ENCODE data around the gene NCKAP1.

The NCKAP1 gene, protein sequence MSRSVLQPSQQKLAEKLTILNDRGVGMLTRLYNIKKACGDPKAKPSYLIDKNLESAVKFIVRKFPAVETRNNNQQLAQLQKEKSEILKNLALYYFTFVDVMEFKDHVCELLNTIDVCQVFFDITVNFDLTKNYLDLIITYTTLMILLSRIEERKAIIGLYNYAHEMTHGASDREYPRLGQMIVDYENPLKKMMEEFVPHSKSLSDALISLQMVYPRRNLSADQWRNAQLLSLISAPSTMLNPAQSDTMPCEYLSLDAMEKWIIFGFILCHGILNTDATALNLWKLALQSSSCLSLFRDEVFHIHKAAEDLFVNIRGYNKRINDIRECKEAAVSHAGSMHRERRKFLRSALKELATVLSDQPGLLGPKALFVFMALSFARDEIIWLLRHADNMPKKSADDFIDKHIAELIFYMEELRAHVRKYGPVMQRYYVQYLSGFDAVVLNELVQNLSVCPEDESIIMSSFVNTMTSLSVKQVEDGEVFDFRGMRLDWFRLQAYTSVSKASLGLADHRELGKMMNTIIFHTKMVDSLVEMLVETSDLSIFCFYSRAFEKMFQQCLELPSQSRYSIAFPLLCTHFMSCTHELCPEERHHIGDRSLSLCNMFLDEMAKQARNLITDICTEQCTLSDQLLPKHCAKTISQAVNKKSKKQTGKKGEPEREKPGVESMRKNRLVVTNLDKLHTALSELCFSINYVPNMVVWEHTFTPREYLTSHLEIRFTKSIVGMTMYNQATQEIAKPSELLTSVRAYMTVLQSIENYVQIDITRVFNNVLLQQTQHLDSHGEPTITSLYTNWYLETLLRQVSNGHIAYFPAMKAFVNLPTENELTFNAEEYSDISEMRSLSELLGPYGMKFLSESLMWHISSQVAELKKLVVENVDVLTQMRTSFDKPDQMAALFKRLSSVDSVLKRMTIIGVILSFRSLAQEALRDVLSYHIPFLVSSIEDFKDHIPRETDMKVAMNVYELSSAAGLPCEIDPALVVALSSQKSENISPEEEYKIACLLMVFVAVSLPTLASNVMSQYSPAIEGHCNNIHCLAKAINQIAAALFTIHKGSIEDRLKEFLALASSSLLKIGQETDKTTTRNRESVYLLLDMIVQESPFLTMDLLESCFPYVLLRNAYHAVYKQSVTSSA

GRCh38 chr2:183038341-183039300, at the start of gene NCKAP1:
Gene NCKAP1 (minus strand): TSS chr2:183038457. CDS start chr2:183038099, 358 bp downstream.
- Histone ChIP-seq H3K27me3 (ENCODE audit: insufficient read depth, low read length, poor library complexity, severe bottlenecking) (peaks cover 12% of the 10 kb centered on the region), H3K4me1 (ENCODE audit: insufficient read depth, low read length, poor library complexity, severe bottlenecking) (peaks cover 2% of the 10 kb centered on the region), H3K9ac (ENCODE audit: low read depth, low read length, poor library complexity, severe bottlenecking) (no peak within 1 kb of the TSS), H3K9me3 (ENCODE audit: insufficient read depth, low read depth, low read length) (no peaks in the 10 kb centered on the region), H3K4me2 (ENCODE audit: low read depth, low read length, poor library complexity, severe bottlenecking) (no peak within 1 kb of the TSS), H3K4me3 (ENCODE audit: low read length, poor library complexity, severe bottlenecking) (no peak within 1 kb of the TSS), H2AFZ (ENCODE audit: low read length) (no peak within 1 kb of the TSS), H3K36me3 (ENCODE audit: insufficient read depth, low read length) (no peaks in the 10 kb centered on the region), H3K9me2 (replicated peaks; ENCODE audit: low read depth, low read length) (no peaks in the 10 kb centered on the region), H3K79me2 (ENCODE audit: insufficient read depth, low read length) (no peaks in the 10 kb centered on the region), H3F3A (ENCODE audit: low read depth) (no peaks in the 10 kb centered on the region), H4K20me1 (ENCODE audit: insufficient read depth, low read length, poor library complexity, severe bottlenecking) (no peaks in the 10 kb centered on the region)
- TF ChIP-seq, protein P1, sequence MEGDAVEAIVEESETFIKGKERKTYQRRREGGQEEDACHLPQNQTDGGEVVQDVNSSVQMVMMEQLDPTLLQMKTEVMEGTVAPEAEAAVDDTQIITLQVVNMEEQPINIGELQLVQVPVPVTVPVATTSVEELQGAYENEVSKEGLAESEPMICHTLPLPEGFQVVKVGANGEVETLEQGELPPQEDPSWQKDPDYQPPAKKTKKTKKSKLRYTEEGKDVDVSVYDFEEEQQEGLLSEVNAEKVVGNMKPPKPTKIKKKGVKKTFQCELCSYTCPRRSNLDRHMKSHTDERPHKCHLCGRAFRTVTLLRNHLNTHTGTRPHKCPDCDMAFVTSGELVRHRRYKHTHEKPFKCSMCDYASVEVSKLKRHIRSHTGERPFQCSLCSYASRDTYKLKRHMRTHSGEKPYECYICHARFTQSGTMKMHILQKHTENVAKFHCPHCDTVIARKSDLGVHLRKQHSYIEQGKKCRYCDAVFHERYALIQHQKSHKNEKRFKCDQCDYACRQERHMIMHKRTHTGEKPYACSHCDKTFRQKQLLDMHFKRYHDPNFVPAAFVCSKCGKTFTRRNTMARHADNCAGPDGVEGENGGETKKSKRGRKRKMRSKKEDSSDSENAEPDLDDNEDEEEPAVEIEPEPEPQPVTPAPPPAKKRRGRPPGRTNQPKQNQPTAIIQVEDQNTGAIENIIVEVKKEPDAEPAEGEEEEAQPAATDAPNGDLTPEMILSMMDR (conservative IDR thresholded peaks at IDR 0.05; ENCODE audit: low read length) = no peak
- no peak for TF ChIP-seq EZH2phosphoT487 (IDR thresholded peaks at IDR 0.05; ENCODE audit: borderline replicate concordance)

DNA sequence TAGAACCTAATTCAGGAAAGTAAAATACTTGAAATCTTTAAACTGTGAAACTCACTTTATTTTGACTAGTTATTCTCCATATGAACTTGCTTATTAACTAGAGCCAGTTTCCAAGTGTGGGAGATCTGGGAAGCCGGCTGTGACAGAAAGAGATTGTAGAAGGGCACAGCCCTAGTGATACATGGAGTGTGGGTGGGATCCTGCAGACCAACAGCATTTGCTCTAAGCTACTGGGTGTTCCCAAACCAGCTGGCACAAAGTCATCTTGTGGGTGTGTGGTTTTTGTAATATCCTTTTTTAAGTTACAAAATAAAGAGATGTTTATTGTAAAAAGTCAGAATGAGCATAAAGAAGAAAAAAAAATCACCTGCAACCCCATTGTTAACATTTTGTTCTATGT, 43.7 kb upstream of the NCKAP1 start:
- Histone ChIP-seq H3K9ac (ENCODE audit: low read depth, low read length, poor library complexity, severe bottlenecking) (no peak overlapping the region), H3K4me3 (ENCODE audit: low read length, poor library complexity, severe bottlenecking) (no peak overlapping the region), H3K27me3 (ENCODE audit: insufficient read depth, low read length, poor library complexity, severe bottlenecking) (no peaks in the 10 kb centered on the region), H4K20me1 (ENCODE audit: insufficient read depth, low read length, poor library complexity, severe bottlenecking) (no peaks in the 10 kb centered on the region), H3K4me1 (ENCODE audit: insufficient read depth, low read length, poor library complexity, severe bottlenecking) (no peaks in the 10 kb centered on the region), H2AFZ (ENCODE audit: low read length) (no peak overlapping the region), H3F3A (ENCODE audit: low read depth) (no peaks in the 10 kb centered on the region), H3K36me3 (ENCODE audit: insufficient read depth, low read length) (no peaks in the 10 kb centered on the region), H3K4me2 (ENCODE audit: low read depth, low read length, poor library complexity, severe bottlenecking) (no peak overlapping the region), H3K79me2 (ENCODE audit: insufficient read depth, low read length) (no peaks in the 10 kb centered on the region), H3K9me2 (replicated peaks; ENCODE audit: low read depth, low read length) (no peaks in the 10 kb centered on the region), H3K9me3 (ENCODE audit: insufficient read depth, low read depth, low read length) (no peaks in the 10 kb centered on the region)
- TF ChIP-seq, protein P1 (conservative IDR thresholded peaks at IDR 0.05; ENCODE audit: low read length) = no peak
- no peak for TF ChIP-seq EZH2phosphoT487 (IDR thresholded peaks at IDR 0.05; ENCODE audit: borderline replicate concordance)

Data from Loucy (cell line).